WERI-Rb-1 (cell line): ENCODE results near the gene VPS8.

Experiments
- DNase-seq: peaks from one replicate; pipeline ENCODE4 v3.0.0-alpha.2; 2020
- H3K27ac ChIP-seq: fragments of 250-450 bp; sonication (Bioruptor Pico); 2 replicates; pipeline ENCODE4 v1.5.1; 2020; ENCODE audit warnings: mild to moderate bottlenecking, moderate library complexity
- H3K27me3 ChIP-seq: fragments of 250-450 bp; sonication (Bioruptor Pico); 2 replicates; pipeline ENCODE4 v1.5.1; 2021; ENCODE audit warnings: mild to moderate bottlenecking, low read depth, moderate library complexity; ENCODE audit not compliant: insufficient read depth, severe bottlenecking
- H3K36me3 ChIP-seq: fragments of 250-450 bp; sonication (Bioruptor Pico); 2 replicates; pipeline ENCODE4 v1.5.1; 2020; ENCODE audit warnings: mild to moderate bottlenecking, moderate library complexity
- H3K4me3 ChIP-seq: 2 replicates; pipeline ENCODE4 v1.5.1; 2011; ENCODE audit warnings: low read depth, mild to moderate bottlenecking, control low read depth, low read length
- H3K9me3 ChIP-seq: fragments of 250-450 bp; sonication (Bioruptor Pico); 2 replicates; pipeline ENCODE4 v1.5.1; 2021; ENCODE audit warnings: mild to moderate bottlenecking, moderate library complexity; ENCODE audit not compliant: severe bottlenecking
- TF ChIP-seq, protein P1 (sequence below): IDR thresholded peaks from 2 replicates; pipeline ENCODE4 v1.5.1; 2011; ENCODE audit warnings: low read depth, mild to moderate bottlenecking, control low read depth, inconsistent platforms, low read length

VPS8 gene

DNA sequence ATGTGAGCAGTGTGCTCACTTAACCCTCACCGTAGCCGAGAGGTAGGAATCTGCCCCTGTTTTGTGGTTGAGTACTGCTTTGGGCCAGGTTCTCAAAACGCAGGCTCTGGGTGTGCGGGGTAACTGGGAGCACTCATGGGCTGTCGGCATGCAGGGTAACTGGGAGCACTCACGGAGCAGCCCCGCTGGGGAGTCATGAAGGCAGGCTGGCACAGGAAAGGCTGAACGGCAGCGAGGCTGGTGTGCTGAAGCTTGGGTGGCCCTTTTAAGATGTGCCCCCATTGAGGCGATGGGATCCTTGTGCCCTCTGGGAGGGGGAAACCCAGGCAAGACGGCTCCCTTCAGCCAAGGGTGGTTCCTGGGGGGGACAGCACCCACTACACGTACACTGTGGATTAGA, 44.6 kb upstream of the VPS8 start:
- Histone ChIP-seq H3K27ac (no peak overlapping the region), H3K9me3 (no peaks in the 10 kb centered on the region), H3K4me3 (no peak overlapping the region), H3K27me3 (no peaks in the 10 kb centered on the region), H3K36me3 (no peaks in the 10 kb centered on the region)
- TF ChIP-seq, protein P1, sequence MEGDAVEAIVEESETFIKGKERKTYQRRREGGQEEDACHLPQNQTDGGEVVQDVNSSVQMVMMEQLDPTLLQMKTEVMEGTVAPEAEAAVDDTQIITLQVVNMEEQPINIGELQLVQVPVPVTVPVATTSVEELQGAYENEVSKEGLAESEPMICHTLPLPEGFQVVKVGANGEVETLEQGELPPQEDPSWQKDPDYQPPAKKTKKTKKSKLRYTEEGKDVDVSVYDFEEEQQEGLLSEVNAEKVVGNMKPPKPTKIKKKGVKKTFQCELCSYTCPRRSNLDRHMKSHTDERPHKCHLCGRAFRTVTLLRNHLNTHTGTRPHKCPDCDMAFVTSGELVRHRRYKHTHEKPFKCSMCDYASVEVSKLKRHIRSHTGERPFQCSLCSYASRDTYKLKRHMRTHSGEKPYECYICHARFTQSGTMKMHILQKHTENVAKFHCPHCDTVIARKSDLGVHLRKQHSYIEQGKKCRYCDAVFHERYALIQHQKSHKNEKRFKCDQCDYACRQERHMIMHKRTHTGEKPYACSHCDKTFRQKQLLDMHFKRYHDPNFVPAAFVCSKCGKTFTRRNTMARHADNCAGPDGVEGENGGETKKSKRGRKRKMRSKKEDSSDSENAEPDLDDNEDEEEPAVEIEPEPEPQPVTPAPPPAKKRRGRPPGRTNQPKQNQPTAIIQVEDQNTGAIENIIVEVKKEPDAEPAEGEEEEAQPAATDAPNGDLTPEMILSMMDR = no peak
- DNase-seq = no peak

DNA sequence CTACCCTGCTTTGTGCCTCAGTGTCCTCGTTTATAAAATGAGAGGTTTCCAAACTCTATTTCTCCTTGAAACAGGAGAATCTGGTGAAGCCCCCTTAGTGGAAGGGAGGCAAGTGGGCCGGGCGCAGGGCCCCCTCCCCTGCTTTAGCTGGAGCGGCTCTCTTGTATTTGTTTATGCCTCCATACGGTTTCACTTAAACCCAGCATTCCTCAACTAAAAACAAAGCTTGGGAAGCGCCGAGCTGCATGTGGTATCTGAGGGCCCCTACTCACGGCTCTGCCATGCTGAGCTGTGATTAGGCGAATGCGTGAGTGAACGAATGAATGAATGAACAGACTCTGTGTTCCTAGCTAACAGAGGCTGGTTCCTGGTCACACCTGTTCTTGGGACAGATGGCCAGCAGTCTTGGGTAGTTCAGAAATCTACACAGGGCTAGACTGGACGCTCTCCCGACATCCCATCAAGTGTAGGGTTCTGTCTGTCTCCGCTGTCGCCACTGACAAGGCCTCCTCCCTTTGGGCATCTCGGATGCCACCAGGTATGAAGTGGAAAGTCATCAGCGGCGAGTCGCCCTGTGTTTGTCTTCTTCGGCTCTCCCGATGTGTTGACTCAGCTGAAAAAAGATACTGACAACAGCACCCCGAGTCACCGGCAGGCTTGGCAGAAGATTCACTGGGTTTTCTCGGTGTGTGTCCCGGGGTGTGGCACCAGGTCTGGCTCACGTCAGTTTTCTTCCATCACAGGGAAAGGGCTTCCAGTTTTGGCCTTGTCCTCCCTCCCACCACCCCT, 42.4 kb upstream of the VPS8 start:
- no peak for DNase-seq
- H3K27ac ChIP-seq = no peak overlapping the region
- no peaks in the 10 kb centered on the region for H3K9me3 ChIP-seq
- H3K36me3 ChIP-seq = no peaks in the 10 kb centered on the region
- TF ChIP-seq, protein P1 = no peak
- H3K4me3 ChIP-seq = no peak overlapping the region
- H3K27me3 ChIP-seq = no peaks in the 10 kb centered on the region

DNA sequence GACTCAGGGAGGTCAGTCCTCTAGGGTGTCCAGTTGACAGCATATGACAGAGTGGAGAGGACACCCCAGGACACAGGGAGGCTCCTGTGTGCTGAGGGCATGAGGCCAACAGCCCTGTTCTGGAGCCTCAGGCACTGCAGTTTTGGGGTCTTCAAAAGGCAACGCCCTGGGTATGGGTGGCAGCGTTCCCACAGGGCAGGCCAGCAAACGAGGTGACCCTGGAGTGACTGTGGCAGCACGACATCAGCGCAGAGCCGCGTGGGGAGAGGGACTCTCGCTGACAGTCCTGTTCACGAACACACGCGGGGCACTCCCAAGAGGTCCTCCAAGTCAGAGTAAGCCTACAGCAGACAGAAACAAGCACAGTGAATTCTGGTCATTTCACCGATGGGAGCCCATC, 41.4 kb upstream of the VPS8 start:
- no peak for DNase-seq
- H3K4me3 ChIP-seq = no peak overlapping the region
- H3K27ac ChIP-seq = no peak overlapping the region
- no peaks in the 10 kb centered on the region for H3K36me3 ChIP-seq
- TF ChIP-seq, protein P1 = no peak
- no peaks in the 10 kb centered on the region for H3K9me3 ChIP-seq
- no peaks in the 10 kb centered on the region for H3K27me3 ChIP-seq

- Histone ChIP-seq H3K36me3 (no peaks in the 10 kb centered on the region), H3K27me3 (no peaks in the 10 kb centered on the region)
- TF ChIP-seq, protein P1 = 0 out of 2 replicates have a peak, but pooled peaks have one; percentile 19
Observed at GRCh38 chr3:184771301-184772127, 40.5 kb upstream of the VPS8 start.

DNA sequence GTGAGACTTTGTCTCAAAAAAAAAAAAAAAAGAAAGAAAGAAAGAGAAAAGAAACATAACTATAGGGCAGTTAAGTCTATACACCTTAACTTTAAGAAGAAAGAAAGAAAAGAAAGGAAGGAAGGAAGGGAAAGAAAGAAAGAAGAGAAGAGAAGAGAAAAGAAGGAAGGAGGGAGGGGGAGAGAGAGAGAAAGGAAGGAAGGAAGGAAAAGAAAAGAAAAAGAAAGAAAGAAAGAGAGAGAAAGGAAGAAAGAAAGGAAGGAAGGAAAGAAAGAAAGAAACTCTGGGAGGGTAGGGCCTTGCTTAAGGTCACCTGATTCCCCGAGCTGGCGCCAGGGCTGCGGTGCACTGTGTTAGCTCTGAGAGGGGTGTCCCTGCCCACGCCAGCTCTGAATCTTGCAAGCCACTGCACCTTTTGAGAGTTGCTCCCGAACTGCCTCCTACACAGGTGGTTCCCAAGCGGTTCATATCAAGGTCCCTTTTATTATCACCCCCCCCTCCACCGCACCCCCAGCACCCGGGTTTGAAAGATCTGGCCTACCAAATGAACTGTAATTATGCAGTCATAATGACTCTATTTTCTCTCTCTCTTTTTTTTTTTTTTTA, 39.2 kb upstream of the VPS8 start:
- H3K36me3 ChIP-seq = no peaks in the 10 kb centered on the region
- TF ChIP-seq, protein P1 = no peak
- no peak overlapping the region for H3K4me3 ChIP-seq
- no peak for DNase-seq
- H3K9me3 ChIP-seq = no peaks in the 10 kb centered on the region
- H3K27ac ChIP-seq = no peak overlapping the region
- H3K27me3 ChIP-seq = no peaks in the 10 kb centered on the region

More at GRCh38 chr3:184771301-184772127, 40.5 kb upstream of the VPS8 start:
- no peak overlapping the region for H3K4me3 ChIP-seq
- DNase-seq = no peak
- H3K27ac ChIP-seq = no peak overlapping the region
- no peaks in the 10 kb centered on the region for H3K9me3 ChIP-seq
